GM19438 (cell line): Measurements from ENCODE around the gene NKG7.

Source experiments
- ATAC-seq: cut with Tn5 transposase; IDR thresholded peaks from one replicate; pipeline ENCODE4 v1.9.1; 2021; ENCODE audit warnings: low read depth; ENCODE audit not compliant: unreplicated experiment

Gene NKG7

GRCh38 chr19:51365211-51365964 is 7.1 kb downstream of the NKG7 start:
- no peak for ATAC-seq

- ATAC-seq = no peak
These were observed 8.0 kb downstream of the NKG7 start for GRCh38 chr19:51364200-51365106.

DNA sequence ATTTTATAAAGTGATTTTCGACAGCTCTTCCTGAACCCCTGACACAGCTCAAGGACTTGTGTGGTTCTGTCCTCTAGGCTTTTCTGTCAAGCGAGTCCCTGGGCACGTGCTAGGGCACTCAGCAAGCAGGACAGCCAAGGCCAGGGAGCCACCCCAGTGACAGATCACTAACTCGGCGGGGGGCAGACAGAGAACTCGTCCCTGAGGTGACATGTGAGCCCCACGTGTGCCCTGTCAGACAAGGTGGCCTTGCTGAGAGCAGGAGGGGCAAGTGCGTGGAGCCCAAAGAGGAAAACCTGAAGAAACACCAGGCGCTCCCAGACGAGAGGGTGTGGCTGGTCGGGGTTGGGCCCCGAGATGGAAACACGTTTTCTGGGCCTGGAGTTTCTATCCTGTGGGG is 11.2 kb downstream of the NKG7 start:
- no peak for ATAC-seq

DNA sequence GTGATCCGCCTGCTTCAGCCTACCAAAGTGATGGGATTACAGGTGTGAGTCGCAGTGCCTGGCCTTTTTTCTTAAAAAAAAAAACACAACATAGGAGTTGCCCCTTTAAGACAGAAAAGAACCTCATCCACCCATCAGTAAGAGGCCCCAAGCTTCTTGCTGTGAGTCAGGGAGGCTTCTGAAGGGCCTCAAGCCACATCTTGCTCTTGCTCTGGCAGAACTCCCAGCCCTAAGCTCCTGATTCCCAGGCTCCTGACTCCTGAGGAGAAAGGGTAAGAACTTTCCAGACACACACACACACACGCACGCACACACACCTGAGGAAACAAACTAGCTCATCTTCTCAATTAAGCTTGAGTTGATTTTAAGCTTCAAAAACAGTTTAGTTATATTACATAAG is 13.2 kb downstream of the NKG7 start:
- ATAC-seq = no peak

DNA sequence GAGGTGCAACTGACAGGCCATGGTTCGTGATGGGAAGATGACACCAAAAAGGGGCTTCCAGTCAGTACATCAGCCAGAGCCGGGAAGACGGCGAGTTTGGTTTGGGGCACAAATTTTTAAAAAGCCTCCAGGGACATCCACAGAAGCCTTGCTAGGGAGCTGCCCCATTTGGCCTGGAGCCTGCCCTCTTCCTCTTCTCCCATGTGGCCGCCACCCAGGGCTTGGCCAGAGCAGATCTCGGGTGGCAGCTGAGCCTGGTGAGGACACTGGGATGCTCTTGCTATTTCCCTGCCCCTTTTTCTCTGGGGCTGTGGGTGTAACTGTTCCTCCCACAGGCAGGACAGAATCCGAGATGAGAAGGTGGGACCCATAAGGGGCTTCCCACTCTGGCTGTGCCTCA is 14.5 kb downstream of the NKG7 start:
- no peak for ATAC-seq

DNA sequence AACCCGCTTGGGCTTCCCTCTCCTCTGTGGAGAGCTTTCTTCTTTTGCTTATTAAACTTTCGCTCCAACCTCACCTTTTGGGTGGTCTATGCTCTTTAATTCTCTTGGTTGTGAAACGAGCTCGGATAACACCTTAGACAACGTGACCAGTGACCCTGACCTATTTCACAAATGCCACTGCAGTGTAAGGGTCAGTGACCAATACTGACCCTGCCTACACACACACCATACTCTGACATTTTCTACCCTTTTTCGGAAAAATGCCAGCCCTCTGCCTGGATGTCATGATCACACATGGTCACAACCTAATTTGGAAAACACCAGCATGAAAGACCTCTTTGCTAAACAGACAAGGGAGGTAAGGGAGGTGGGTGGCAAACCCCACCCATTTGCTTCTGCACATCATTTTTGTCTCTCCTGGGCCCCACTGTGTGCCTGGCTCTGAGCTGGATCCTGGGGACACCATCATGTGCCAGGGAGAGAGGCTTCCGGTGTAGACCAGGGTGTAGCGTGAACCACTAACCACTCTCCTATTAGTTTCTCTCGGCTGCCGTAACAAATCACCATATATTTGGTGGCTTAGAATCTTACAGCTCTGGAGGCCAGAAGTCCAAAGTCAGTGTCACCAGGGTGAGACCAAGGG is 16.2 kb downstream of the NKG7 start:
- no peak for ATAC-seq

DNA sequence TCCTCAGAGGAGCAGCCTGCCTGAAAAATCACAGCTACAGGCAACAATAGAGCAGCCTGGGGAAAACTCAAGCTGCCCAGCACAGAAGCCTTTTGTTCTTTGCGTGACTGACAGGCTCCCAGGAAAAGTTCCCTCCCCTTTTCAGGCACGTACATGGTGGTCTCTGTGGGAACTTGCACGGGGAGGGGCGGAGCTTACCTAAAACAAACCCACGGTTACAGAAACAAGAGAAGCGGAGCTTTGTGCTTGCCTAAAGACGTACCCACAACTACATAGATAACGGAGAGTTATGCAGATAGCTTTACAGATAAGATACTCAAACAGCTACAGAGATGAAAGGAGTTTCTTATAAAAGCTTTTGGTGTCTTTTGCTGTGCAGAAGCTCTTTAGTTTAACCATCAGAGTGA is 17.7 kb downstream of the NKG7 start:
- no peak for ATAC-seq

DNA sequence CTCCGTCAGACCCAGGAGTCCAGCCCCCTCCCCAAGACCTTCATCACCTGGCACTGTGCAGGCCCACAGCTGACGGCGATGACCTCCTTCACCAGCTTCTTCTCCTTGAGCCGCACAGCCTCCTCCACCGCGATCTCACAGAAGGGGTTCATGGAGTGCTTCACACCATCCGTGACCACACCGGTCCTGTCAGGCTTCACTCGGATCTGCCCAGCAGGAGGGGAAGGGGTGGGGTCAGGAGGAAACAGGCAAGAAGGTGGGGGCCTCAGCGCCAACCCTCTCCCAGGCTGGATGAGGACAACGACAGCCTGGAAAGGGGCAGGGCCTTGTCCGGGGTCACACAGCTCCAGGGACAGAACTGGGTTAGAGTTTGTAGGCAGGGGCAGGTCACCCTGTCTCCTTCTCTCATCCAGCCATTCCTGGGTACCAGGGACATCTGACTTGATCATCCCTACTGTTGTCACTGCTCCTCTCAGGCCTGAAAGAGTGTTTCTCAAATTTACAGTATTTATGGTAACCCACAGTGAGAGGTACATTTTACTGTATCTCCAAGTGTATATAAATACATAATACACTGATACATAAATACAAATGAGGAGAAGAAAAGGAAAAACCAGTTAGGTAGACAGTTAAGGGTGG is 18.2 kb downstream of the NKG7 start:
- no peak for ATAC-seq

- ATAC-seq = no peak
These were observed 19.6 kb downstream of the NKG7 start for GRCh38 chr19:51352783-51353360.

DNA sequence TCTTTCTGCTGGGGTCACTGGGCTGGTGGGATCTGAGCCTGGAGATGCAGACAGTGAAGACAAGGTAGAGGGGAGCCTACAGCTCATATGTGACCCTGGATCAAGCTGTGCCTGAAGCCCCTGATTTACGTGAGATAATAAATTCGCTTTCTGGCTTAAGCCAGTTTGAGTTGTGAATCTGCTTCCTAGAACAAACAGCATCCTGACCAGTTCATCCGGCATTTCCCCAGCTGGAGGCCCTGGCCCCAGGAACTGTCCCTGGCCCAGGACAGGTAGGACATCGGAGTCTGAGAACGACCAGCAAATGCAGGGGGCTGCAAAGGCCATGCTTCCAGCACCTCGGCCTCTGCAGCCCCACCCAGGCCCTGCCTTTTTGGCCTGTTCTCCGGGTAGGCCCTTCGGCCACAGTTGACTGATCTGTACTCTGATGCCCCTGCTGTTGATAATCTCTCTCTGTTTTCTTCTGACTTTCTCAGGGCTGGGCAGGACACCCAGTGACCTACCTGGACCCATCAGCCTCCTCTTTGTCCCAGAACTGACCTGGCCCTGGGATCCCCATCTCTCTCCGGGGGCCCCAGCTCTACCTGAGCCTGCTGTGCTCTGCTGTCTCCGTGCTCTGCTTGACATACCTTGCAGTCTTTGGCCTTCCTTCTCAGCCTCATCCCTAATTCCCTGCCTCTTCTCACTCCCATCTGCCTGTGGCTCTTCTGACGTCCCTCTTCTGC is 21.0 kb downstream of the NKG7 start:
- ATAC-seq = no peak

- ATAC-seq = no peak
These were observed 25.1 kb downstream of the NKG7 start for GRCh38 chr19:51347209-51347928.

DNA sequence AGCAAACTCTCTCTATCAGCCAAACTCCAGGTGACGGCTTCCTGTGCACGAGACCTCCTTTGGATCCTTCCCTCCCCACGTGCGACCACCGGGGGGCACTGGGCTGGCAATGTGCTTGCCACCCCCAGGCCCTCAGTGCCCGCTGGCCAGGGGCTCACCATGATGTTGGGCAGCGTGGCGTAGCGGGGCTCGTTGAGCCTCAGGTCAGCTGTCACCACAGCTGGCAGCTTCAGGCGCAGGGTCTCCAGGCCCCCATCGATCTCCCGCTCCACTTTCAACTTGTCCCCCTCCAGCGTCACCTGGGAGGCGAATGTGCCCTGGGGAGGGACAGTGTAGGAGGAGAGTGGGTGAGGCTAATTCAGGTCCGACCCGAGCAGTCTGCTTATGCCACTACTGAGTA is 25.7 kb downstream of the NKG7 start:
- ATAC-seq = no peak

DNA sequence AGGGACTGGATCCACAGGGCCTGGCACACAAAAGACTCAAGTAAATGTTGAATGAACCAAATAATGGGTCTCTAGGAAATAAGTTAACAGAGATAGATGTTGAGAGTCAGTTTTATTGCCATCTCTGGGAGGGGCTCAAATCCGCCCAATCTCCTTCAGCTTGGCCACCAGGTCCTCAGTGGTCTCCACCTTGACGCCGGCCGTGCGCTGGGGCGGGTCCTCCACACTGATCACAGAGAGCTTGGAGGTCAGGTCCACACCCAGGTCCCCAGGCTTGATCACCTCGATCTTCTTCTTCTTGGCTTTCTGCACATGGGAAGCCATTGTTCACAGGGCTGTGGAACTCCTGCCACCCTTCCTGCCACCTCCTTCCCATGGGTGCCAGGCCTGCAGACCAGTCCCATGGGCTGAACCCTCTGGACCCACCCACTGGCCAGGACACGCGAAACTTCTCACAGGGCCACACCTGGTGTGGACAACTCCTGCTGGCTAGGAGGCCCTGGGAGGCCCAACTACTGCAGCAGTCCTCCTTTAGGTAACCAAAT is 27.3 kb downstream of the NKG7 start:
- ATAC-seq = no peak

DNA sequence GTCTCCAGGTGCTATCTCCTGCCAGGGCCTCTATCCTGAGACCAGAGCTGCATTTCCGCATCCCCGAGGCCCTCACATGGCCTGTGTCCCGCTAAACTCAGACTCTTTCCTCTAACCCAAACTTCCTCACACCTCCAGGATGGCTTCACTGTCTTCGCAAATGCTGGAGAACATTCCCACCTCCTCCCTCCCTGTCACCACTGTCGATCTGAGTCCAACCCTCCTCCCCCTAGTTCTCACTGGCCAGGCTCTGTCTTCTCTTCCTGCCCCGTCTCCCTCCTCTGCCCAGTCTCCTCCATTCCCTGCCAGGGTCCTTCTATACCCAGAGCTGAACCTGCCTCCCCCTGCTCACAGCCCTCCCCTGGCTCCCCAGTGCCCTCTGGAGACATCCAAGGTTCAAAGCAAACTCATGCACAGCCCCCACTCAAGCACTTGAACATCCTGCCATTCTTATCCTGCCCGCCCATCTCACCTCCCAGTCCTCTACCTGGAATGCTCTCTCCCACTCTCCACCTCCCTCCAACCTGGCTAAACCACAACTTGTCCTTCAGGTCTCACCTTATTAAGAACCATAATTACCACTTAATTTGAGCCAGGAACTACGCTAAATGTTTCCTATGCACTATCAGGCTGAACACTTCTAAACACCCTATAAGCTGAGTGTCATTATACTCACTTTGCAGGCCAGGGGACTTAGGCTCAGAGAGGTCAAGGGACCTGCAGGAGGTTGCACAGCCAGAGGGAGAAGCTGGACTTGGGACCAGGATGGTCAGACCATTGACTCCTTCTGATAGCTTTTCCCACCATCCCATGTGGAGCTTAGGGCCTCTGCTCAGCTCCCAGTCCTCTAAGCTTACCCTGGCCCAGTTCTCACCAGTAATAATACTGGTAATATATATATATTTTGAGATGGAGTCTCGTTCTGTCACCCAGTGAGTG is 29.6 kb downstream of the NKG7 start:
- no peak for ATAC-seq

GRCh38 chr19:51341976-51342580 is 30.4 kb downstream of the NKG7 start, which contains the start of gene VSIG10L:
VSIG10L (minus strand) TSS chr19:51342139; CDS start chr19:51342124, 15 bp downstream.
- no peak for ATAC-seq

DNA sequence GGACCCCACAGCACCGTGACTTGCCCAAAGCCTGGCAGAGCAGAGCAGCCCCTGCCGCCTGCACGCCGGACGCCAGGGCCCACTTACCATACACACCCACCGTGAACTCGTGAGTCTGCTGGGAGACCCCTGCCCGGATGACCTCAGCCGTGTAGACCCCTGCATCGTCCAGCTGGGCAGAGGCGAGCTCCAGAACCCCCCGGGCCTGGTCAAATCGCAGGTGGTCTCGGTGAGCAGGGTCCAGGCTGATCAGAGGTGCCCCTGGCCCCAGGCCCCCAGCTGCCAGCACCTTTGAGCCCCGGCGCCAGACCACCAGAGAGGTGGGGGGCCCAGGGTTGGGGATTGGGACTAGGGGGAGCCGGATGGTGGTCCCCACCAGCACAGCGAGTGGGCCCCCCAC is 31.4 kb downstream of the NKG7 start:
- ATAC-seq = no peak
